Ascending aorta (tissue), 2 donors: ENCODE results near the gene TLE5. TPM values are rescaled to one million over a fixed set of nuclear protein-coding genes. Genes with fewer than 3 reads are reported as not detected.

Experiments used
- DNase-seq, 2 donors: peaks; one replicate each; pipeline ENCODE4 v3.0.0-alpha.2; 2019; ENCODE audit warnings: low spot score in 2 of 2
- H3K27ac ChIP-seq, 2 donors: fragments of 200-600 bp; sonication (generic); one replicate each; pipeline ENCODE4 v1.5.1; 2016 to 2017; ENCODE audit warnings: mild to moderate bottlenecking in 1 of 2
- H3K27me3 ChIP-seq: fragments of 200-600 bp; sonication (generic); one replicate; pipeline ENCODE4 v1.5.1; 2017
- H3K36me3 ChIP-seq, 2 donors: fragments of 200-600 bp; sonication (generic); one replicate each; pipeline ENCODE4 v1.5.1; 2016
- H3K4me1 ChIP-seq, 2 donors: fragments of 200-600 bp; sonication (generic); one replicate each; pipeline ENCODE4 v1.5.1; 2016 to 2017; ENCODE audit warnings: mild to moderate bottlenecking in 1 of 2
- H3K4me3 ChIP-seq, 2 donors: fragments of 200-600 bp; sonication (generic); one replicate each; pipeline ENCODE4 v1.5.1; 2016 to 2017; ENCODE audit warnings: mild to moderate bottlenecking in 1 of 2
- H3K9me3 ChIP-seq, 2 donors: fragments of 200-600 bp; sonication (generic); one replicate each; pipeline ENCODE4 v1.5.1; 2016
- intact Hi-C: fragments of 100-400 bp; cut with DNase I; formaldehyde crosslinking; loops from one replicate; pipeline ENCODE4 v1.15.1; 2023
- total RNA-seq: library from RNA; depleted of rRNA; stranded (reverse); fragments of >200 nt; gene quantifications from one replicate; pipeline ENCODE4 v1.1.0, GENCODE V29; 2016
- TF ChIP-seq, protein P1 (sequence below), 3 experiments: fragments of 200-600 bp in 2 of 3; fragments of 450-650 bp in 1 of 3; sonication (generic) in 2 of 3; IDR thresholded peaks; one replicate each; pipeline ENCODE4 v1.5.1; 2016 to 2019; ENCODE audit warnings: antibody characterized with exemption in 3 of 3, mild to moderate bottlenecking in 1 of 3, moderate library complexity in 1 of 3

Gene TLE5
- total RNA-seq, 1 donor from 2014 or later: 559 TPM

DNA sequence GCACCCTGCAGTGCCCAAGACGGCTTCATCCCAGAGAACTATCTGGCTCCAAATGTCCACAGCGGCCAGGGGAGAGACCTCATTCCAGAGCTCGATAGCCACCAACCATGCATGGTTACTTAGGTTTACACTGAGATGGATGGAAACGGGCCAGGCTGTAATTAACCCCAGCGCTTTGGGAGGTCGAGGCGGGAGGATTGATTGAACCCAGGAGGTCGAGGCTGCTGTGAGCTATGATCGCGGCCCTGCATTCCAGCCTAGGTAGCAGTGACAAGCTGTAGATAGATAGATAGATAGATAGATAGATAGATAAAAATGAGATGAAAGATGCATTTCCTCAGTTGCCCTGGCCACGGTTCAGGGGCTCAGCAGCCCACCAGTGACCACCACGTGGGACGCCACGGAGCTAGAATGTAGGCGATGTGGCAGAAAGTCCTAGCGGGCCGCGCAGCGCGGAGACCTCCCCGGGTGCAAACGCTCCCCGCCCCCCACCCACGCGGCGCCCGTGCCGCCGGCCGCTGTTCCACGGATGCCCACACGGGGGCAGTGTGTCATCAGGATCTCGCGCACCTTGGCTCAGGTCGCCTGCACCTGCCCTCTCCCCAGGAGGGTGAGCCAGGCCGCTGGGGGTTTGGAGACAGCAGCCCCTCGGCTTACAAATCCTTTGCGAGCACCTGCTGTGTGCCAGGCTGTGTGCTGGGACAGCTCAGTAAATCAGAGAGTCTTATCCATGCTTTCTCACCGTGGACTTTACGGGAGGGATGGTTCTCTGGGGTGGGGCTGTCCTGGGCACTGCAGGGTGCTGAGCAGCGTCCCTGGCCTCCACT, 13.5 kb upstream of the TLE5 start:
- Histone ChIP-seq H3K36me3 (no peaks in the 10 kb centered on the region), H3K9me3 (no peaks in the 10 kb centered on the region), H3K27me3 (no peaks in the 10 kb centered on the region), H3K4me1 (peaks cover 0 to 13% of the 10 kb centered on the region in 2 donors), H3K27ac (no peak overlapping the region), H3K4me3 (no peak overlapping the region)
- intact Hi-C loops: loop anchor here (1.0 to 2.0 kb wide), 3 partner anchors 28 to 87 kb away; no protein-coding TSS in a partner anchor
- no peak for DNase-seq
- TF ChIP-seq, protein P1, sequence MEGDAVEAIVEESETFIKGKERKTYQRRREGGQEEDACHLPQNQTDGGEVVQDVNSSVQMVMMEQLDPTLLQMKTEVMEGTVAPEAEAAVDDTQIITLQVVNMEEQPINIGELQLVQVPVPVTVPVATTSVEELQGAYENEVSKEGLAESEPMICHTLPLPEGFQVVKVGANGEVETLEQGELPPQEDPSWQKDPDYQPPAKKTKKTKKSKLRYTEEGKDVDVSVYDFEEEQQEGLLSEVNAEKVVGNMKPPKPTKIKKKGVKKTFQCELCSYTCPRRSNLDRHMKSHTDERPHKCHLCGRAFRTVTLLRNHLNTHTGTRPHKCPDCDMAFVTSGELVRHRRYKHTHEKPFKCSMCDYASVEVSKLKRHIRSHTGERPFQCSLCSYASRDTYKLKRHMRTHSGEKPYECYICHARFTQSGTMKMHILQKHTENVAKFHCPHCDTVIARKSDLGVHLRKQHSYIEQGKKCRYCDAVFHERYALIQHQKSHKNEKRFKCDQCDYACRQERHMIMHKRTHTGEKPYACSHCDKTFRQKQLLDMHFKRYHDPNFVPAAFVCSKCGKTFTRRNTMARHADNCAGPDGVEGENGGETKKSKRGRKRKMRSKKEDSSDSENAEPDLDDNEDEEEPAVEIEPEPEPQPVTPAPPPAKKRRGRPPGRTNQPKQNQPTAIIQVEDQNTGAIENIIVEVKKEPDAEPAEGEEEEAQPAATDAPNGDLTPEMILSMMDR (IDR thresholded peaks at IDR 0.05): peak; percentile 94 to 97 (median 97)

DNA sequence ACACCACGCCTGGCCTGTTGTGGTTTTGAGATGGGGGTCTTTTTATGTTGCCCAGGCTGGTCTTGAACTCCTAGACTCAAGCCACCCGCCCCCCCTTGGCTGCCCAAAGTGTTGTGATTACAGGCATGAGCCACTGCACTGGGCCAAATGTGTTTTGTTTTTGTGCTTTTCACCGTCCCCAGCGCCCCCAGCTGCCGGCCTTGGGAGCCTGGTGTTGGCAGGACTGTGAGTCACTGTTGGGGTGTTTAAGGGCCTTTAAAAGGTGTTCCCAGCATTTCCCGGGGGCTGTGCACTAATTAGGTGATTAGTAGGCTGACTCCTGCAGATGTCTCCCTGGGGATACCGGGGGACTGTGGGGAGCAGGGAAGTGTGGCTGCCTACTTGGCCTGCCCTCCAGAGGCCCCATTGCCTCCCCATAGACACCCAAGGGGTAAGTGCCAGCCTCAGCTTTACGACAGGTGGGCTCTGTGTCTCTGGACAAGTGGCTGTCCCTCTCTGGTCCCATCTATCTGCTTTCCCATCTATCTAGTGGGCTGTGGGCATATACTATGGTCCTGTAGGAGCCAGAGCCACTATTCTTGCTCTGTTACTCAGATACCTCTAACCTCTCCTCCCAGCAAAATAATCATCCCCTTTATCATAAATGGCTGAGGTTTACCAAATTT, 11.8 kb upstream of the TLE5 start:
- no peaks in the 10 kb centered on the region for H3K36me3 ChIP-seq
- H3K27ac ChIP-seq: no peak overlapping the region
- no peaks in the 10 kb centered on the region for H3K9me3 ChIP-seq
- no peaks in the 10 kb centered on the region for H3K27me3 ChIP-seq
- H3K4me1 ChIP-seq: peaks cover 0 to 7% of the 10 kb centered on the region in 2 donors
- H3K4me3 ChIP-seq: no peak overlapping the region
- intact Hi-C loops: no loop called here
- DNase-seq: no peak
- TF ChIP-seq, protein P1 (IDR thresholded peaks at IDR 0.05): no peak

DNA sequence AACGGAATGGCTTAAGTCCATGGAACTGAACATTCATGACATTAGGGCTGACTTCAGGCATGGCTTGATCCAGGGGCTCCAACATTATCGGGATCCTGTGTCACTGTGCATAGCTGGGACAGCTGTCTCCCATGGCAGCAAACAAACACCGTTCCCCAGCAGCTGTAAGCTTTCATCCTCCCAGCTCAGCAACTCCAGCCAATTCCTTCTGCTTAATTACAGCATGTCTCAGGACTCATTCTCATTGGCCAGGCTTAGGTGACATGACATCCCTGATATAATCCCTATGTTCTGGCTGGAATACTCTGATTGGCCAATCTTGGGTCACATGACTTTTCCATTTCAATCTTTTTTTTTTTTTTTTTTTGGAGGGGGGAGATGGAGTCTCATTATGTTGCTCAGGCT, 10.9 kb upstream of the TLE5 start:
- no peaks in the 10 kb centered on the region for H3K36me3 ChIP-seq
- H3K9me3 ChIP-seq: no peaks in the 10 kb centered on the region
- no peaks in the 10 kb centered on the region for H3K27me3 ChIP-seq
- no peak overlapping the region for H3K4me3 ChIP-seq
- H3K27ac ChIP-seq: no peak overlapping the region
- intact Hi-C loops: no loop called here
- no peak for DNase-seq
- TF ChIP-seq, protein P1 (IDR thresholded peaks at IDR 0.05): no peak
- H3K4me1 ChIP-seq: peaks cover 0 to 7% of the 10 kb centered on the region in 2 donors

DNA sequence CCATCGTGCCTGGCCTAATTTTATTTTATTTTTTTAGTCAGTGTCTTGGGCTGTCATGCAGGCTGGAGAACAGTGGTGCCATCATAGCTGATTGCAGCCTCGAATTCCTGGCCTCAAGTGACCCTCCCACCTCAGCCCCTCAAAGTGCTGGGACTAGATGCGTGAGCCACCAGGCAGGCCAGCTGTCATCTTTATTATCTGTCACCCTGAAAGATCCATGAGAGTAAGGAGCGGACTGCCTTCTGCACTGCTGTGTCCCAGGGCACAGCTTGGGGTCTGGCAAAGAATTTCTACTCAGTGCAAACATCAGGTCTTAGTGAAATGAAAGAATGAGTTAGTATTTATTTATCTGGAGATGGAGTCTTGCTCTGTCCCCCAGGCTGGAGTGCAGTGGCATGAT, 9.5 kb upstream of the TLE5 start:
- H3K4me3 ChIP-seq: no peak overlapping the region
- H3K4me1 ChIP-seq: peaks cover 0 to 7% of the 10 kb centered on the region in 2 donors
- H3K27me3 ChIP-seq: no peaks in the 10 kb centered on the region
- TF ChIP-seq, protein P1 (IDR thresholded peaks at IDR 0.05): no peak
- no peak for DNase-seq
- no peaks in the 10 kb centered on the region for H3K36me3 ChIP-seq
- intact Hi-C loops: no loop called here
- H3K9me3 ChIP-seq: no peaks in the 10 kb centered on the region
- no peak overlapping the region for H3K27ac ChIP-seq

DNA sequence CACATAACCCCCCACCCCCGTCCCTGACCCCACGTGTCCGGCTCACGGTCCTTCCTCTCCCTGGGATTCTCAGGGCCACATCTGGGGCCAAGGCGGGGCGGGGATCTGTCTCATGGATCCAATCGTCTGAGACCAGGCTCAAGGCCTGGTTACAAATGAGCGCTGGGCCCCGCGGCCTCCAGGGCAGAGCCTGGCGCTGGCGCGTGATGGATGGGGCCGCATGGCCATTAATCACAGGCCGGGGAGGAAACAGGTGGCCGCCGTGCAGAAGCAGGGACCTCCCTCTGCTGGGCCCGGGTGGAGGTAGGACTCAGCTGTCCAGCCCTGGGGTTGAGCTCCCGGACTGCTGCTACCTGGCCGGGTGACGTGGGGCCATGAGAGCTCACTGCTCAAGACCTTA, 5.8 kb upstream of the TLE5 start:
- H3K27ac ChIP-seq: no peak overlapping the region
- no peak overlapping the region for H3K4me3 ChIP-seq
- H3K36me3 ChIP-seq: no peaks in the 10 kb centered on the region
- intact Hi-C loops: no loop called here
- no peaks in the 10 kb centered on the region for H3K9me3 ChIP-seq
- no peaks in the 10 kb centered on the region for H3K27me3 ChIP-seq
- TF ChIP-seq, protein P1 (IDR thresholded peaks at IDR 0.05): no peak
- no peaks in the 10 kb centered on the region for H3K4me1 ChIP-seq
- no peak for DNase-seq
